Epithelial cell of proximal tubule (primary cell): Measurements from ENCODE around the gene UBE2L3. TPM values are rescaled to one million over a fixed set of nuclear protein-coding genes. Genes with fewer than 3 reads are reported as not detected.

Experiments used
- DNase-seq: peaks from one replicate; pipeline ENCODE4 v3.0.0-alpha.2; 2011; ENCODE audit warnings: low read depth
- H3K4me3 ChIP-seq: 2 replicates; pipeline ENCODE4 v1.5.1; 2011; ENCODE audit warnings: low read depth, mild to moderate bottlenecking, low read length
- CTCF ChIP-seq: conservative IDR thresholded peaks from 2 replicates; pipeline ENCODE4 v1.5.1; 2012; ENCODE audit warnings: low read depth, mild to moderate bottlenecking, low read length
- total RNA-seq: library from RNA; depleted of rRNA; stranded (reverse); fragments of >200 nt; gene quantifications from 2 replicates; pipeline ENCODE4 v1.2.3, GENCODE V29; 2015

Gene UBE2L3
- total RNA-seq, 1 donor from 2014 or later, result 102 TPM

- no peak for TF ChIP-seq CTCF
- H3K4me3 ChIP-seq, result no peak overlapping the region
- no peak for DNase-seq
Measured at GRCh38 chr22:21660904-21661303, 93.4 kb downstream of the UBE2L3 start.

GRCh38 chr22:21661991-21662390, 94.5 kb downstream of the UBE2L3 start:
- DNase-seq, result no peak
- H3K4me3 ChIP-seq, result no peak overlapping the region

GRCh38 chr22:21663738-21664137, 96.2 kb downstream of the UBE2L3 start:
- no peak for DNase-seq
- TF ChIP-seq CTCF, result no peak
- H3K4me3 ChIP-seq, result no peak overlapping the region

More at GRCh38 chr22:21661991-21662390, 94.5 kb downstream of the UBE2L3 start:
- TF ChIP-seq CTCF, result no peak

- H3K4me3 ChIP-seq, result peak overlapping the region; percentile 72
- TF ChIP-seq CTCF, result no peak
- DNase-seq, result no peak
Measured at GRCh38 chr22:21665047-21665851, 97.7 kb downstream of the UBE2L3 start.

- H3K4me3 ChIP-seq, result peak overlapping the region; percentile 72
- no peak for DNase-seq
- no peak for TF ChIP-seq CTCF
Measured at GRCh38 chr22:21666786-21667185, 99.3 kb downstream of the UBE2L3 start.

- no peak for DNase-seq
- TF ChIP-seq CTCF, result no peak
- no peak overlapping the region for H3K4me3 ChIP-seq
Measured at GRCh38 chr22:21669026-21669425, 101.5 kb downstream of the UBE2L3 start.

GRCh38 chr22:21672107-21672629, 104.7 kb downstream of the UBE2L3 start:
- H3K4me3 ChIP-seq, result no peak overlapping the region
- TF ChIP-seq CTCF, result no peak
- no peak for DNase-seq
